ENCODE data around the gene NR4A2. TPM values are rescaled to one million over a fixed set of nuclear protein-coding genes. Genes with fewer than 3 reads are reported as not detected.
"Not testable (repeated sequence)": the region's sequence is repeated elsewhere in the genome, so short reads cannot be mapped to it uniquely, and the experiment has no call there.

NR4A2 gene
- total RNA-seq, 1 experiment from 2014 or later = 0.70 TPM

GRCh38 chr2:156321243-156321904, 11.1 kb downstream of the NR4A2 start:
- no peak for DNase-seq (ENCODE audit: low spot score)

- DNase-seq (ENCODE audit: low spot score) = no peak
Observed at GRCh38 chr2:156320486-156321098, 11.9 kb downstream of the NR4A2 start.

GRCh38 chr2:156319811-156320485, 12.6 kb downstream of the NR4A2 start:
- DNase-seq (ENCODE audit: low spot score) = no peak

- no peak for DNase-seq (ENCODE audit: low spot score)
Observed at GRCh38 chr2:156317631-156318030, 14.9 kb downstream of the NR4A2 start.

GRCh38 chr2:156311976-156312375, 20.5 kb downstream of the NR4A2 start:
- DNase-seq (ENCODE audit: low spot score) = no peak

- no peak for DNase-seq (ENCODE audit: low spot score)
Observed at GRCh38 chr2:156310773-156311172, 21.7 kb downstream of the NR4A2 start.

GRCh38 chr2:156309917-156310316, 22.6 kb downstream of the NR4A2 start:
- no peak for DNase-seq (ENCODE audit: low spot score)

- no peak for DNase-seq (ENCODE audit: low spot score)
Observed at GRCh38 chr2:156309167-156309566, 23.4 kb downstream of the NR4A2 start.

- DNase-seq (ENCODE audit: low spot score) = no peak
Observed at GRCh38 chr2:156306821-156307220, 25.7 kb downstream of the NR4A2 start.

GRCh38 chr2:156305121-156305520, 27.4 kb downstream of the NR4A2 start:
- DNase-seq (ENCODE audit: low spot score) = no peak

GRCh38 chr2:156300337-156300736, 32.2 kb downstream of the NR4A2 start:
- no peak for DNase-seq (ENCODE audit: low spot score)

GRCh38 chr2:156294945-156295580, 37.5 kb downstream of the NR4A2 start:
- DNase-seq (ENCODE audit: low spot score) = no peak

- not testable (repeated sequence) for DNase-seq (ENCODE audit: low spot score)
Observed at GRCh38 chr2:156293382-156293781, 39.1 kb downstream of the NR4A2 start.

GRCh38 chr2:156279446-156280150, 52.9 kb downstream of the NR4A2 start:
- no peak for DNase-seq (ENCODE audit: low spot score)

Other genes with a start within 250 kb of the NR4A2 start
- 72.2 and 84.6 TPM in 2 replicates for gene GPD2, start 103.7 kb upstream of the NR4A2 start, total RNA-seq (2014; rRNA removed; shearing (Covaris generic))